ENCODE measurements around the gene STK16. TPM values are rescaled to one million over a fixed set of nuclear protein-coding genes. Genes with fewer than 3 reads are reported as not detected.

Gene STK16
- polyA plus RNA-seq, 3 donors = 16.7 to 40.7 (median 17.8) TPM

GRCh38 chr2:219205165-219205538 is 40.1 kb upstream of the STK16 start:
- no peak for TF ChIP-seq CTCF (IDR thresholded peaks at IDR 0.05)
- peaks cover 2 to 3% (median 2%) of the 10 kb centered on the region in 3 donors for H3K27me3 Mint-ChIP-seq (ENCODE audit: low read depth in 3 of 3)
- H3K9me3 Mint-ChIP-seq = peaks cover 2 to 8% (median 4%) of the 10 kb centered on the region in 7 donors
- intact Hi-C loops (cut with micrococcal nuclease) = no loop called here
- Histone ChIP-seq H3K9ac (ENCODE audit: insufficient read depth, low read length, poor library complexity, severe bottlenecking) (no peak overlapping the region), H3K79me2 (ENCODE audit: insufficient read depth, low read length) (no peaks in the 10 kb centered on the region), H4K20me1 (ENCODE audit: insufficient read depth, low read length) (peaks cover 10% of the 10 kb centered on the region), H3K27me3 (ENCODE audit: control insufficient read depth in 2 of 2, insufficient read depth in 2 of 2, low read length in 2 of 2) (no peaks in the 10 kb centered on the region), H3K36me3 (replicated peaks in 1 of 2; ENCODE audit: control insufficient read depth in 1 of 2, insufficient read depth in 2 of 2, low read length in 2 of 2) (peaks cover 16 to 25% of the 10 kb centered on the region in 2 donors), H3K4me2 (replicated peaks; ENCODE audit: extremely low read depth, low read length, poor library complexity, severe bottlenecking) (no peak overlapping the region), H2AFZ (ENCODE audit: insufficient read depth, low read depth, low read length, poor library complexity, severe bottlenecking) (no peak overlapping the region), H3K4me3 (replicated peaks in 1 of 3; ENCODE audit: low read depth in 2 of 3, low read length in 3 of 3) (no peak overlapping the region), H3K4me1 (ENCODE audit: control insufficient read depth in 1 of 2, insufficient read depth in 2 of 2, low read length in 2 of 2) (peaks cover 17 to 21% of the 10 kb centered on the region in 2 donors), H3K9me3 (replicated peaks in 1 of 2; ENCODE audit: control insufficient read depth in 1 of 2, insufficient read depth in 1 of 2, low read length in 2 of 2) (peaks cover 0 to 4% of the 10 kb centered on the region in 2 donors), H3K27ac (ENCODE audit: low read depth in 1 of 2, low read length in 2 of 2) (no peak overlapping the region)
- H3K36me3 Mint-ChIP-seq = peaks cover 23 to 27% of the 10 kb centered on the region in 2 donors
- no peak overlapping the region for H3K27ac Mint-ChIP-seq
- peaks cover 32% of the 10 kb centered on the region for H3K4me1 Mint-ChIP-seq
- no CpG with 5 or more reads among the region's 5 CpGs for WGBS (ENCODE audit: insufficient coverage)
- no peak overlapping the region for H3K4me3 Mint-ChIP-seq
- DNase-seq = no peak

- Histone ChIP-seq H3K4me1 (ENCODE audit: control insufficient read depth in 1 of 2, insufficient read depth in 2 of 2, low read length in 2 of 2) (peaks cover 17 to 21% of the 10 kb centered on the region in 2 donors), H4K20me1 (ENCODE audit: insufficient read depth, low read length) (peaks cover 10% of the 10 kb centered on the region), H3K36me3 (replicated peaks in 1 of 2; ENCODE audit: control insufficient read depth in 1 of 2, insufficient read depth in 2 of 2, low read length in 2 of 2) (peaks cover 16 to 31% of the 10 kb centered on the region in 2 donors), H3K4me2 (replicated peaks; ENCODE audit: extremely low read depth, low read length, poor library complexity, severe bottlenecking) (peak overlapping the region; percentile 91), H3K9me3 (replicated peaks in 1 of 2; ENCODE audit: control insufficient read depth in 1 of 2, insufficient read depth in 1 of 2, low read length in 2 of 2) (peaks cover 0 to 4% of the 10 kb centered on the region in 2 donors), H3K27ac (ENCODE audit: low read depth in 1 of 2, low read length in 2 of 2) (peak overlapping the region; percentile 79 to 91), H2AFZ (ENCODE audit: insufficient read depth, low read depth, low read length, poor library complexity, severe bottlenecking) (peak overlapping the region; percentile 93), H3K27me3 (ENCODE audit: control insufficient read depth in 2 of 2, insufficient read depth in 2 of 2, low read length in 2 of 2) (no peaks in the 10 kb centered on the region), H3K9ac (ENCODE audit: insufficient read depth, low read length, poor library complexity, severe bottlenecking) (peak overlapping the region; percentile 78), H3K4me3 (replicated peaks in 1 of 3; ENCODE audit: low read depth in 2 of 3, low read length in 3 of 3) (peak overlapping the region; percentile 73 to 85 (median 78)), H3K79me2 (ENCODE audit: insufficient read depth, low read length) (no peaks in the 10 kb centered on the region)
- Mint-ChIP-seq H3K27me3 (ENCODE audit: low read depth in 3 of 3) (peaks cover 2 to 3% (median 2%) of the 10 kb centered on the region in 3 donors), H3K9me3 (peaks cover 2 to 8% (median 4%) of the 10 kb centered on the region in 7 donors), H3K4me1 (peaks cover 35% of the 10 kb centered on the region), H3K36me3 (peaks cover 26 to 30% of the 10 kb centered on the region in 2 donors), H3K4me3 (peak overlapping the region; percentile 86 to 98), H3K27ac (peak overlapping the region; percentile 87 to 96 (median 92))
- DNase-seq = peak in 1 of 3 donors; percentile 20
- no peak for TF ChIP-seq CTCF (IDR thresholded peaks at IDR 0.05)
- 16% methylated on average over 6 of the region's 7 CpGs for WGBS (ENCODE audit: insufficient coverage)
- intact Hi-C loops (cut with micrococcal nuclease) = loop anchor here in 1 of 2 donors (2.0 kb wide), 1 partner anchor 27 kb away; the partner anchor contains the start of gene RETREG2
Observed at GRCh38 chr2:219205981-219206327, 39.3 kb upstream of the STK16 start.
